Heart left ventricle (tissue), 16 donors: ENCODE results near the gene C4orf51. TPM values are rescaled to one million over a fixed set of nuclear protein-coding genes. Genes with fewer than 3 reads are reported as not detected.
A peak's percentile ranks its signal among the peaks of the same experiment; 100 is the strongest.

Source experiments
- ATAC-seq, 4 donors: fragments of 200-7000 bp; cut with Tn5 transposase; one replicate each; pipeline ENCODE4 v1.9.1; 2020 to 2022; ENCODE audit warnings: moderate library complexity in 4 of 4, mild to moderate bottlenecking in 3 of 4, moderate number of reproducible peaks in 1 of 4
- DNase-seq, 5 donors: peaks; one replicate each; pipeline ENCODE4 v3.0.0-alpha.2; 2020
- H3K27ac ChIP-seq, 12 donors: fragments of 200-600 bp; sonication (generic) in 4 of 12; one replicate each; pipeline versions ENCODE4 v1.5.0 to v1.8.0; 2016 to 2022; ENCODE audit warnings: mild to moderate bottlenecking in 2 of 12
- H3K27me3 ChIP-seq, 9 donors: fragments of 200-600 bp; sonication (generic) in 2 of 9; one replicate each; pipeline versions ENCODE4 v1.5.1 to v1.8.0; 2016 to 2022; ENCODE audit warnings: mild to moderate bottlenecking in 3 of 9
- H3K36me3 ChIP-seq, 9 donors: fragments of 200-600 bp; sonication (generic) in 2 of 9; one replicate each; pipeline versions ENCODE4 v1.5.0 to v1.8.0; 2018 to 2022; ENCODE audit warnings: mild to moderate bottlenecking in 2 of 9
- H3K4me1 ChIP-seq, 12 donors: fragments of 200-600 bp; sonication (generic) in 4 of 12; one replicate each; pipeline versions ENCODE4 v1.5.0 to v1.8.0; 2016 to 2022; ENCODE audit warnings: mild to moderate bottlenecking in 3 of 12
- H3K4me3 ChIP-seq, 12 donors: fragments of 200-600 bp; sonication (generic) in 4 of 12; one replicate each; pipeline versions ENCODE4 v1.5.0 to v1.8.0; 2017 to 2022; ENCODE audit warnings: mild to moderate bottlenecking in 9 of 12, moderate library complexity in 4 of 12
- H3K9me3 ChIP-seq, 12 donors: fragments of 200-600 bp; sonication (generic) in 4 of 12; one replicate each; pipeline versions ENCODE4 v1.5.0 to v1.8.0; 2016 to 2022; ENCODE audit warnings: mild to moderate bottlenecking in 1 of 12
- POLR2A ChIP-seq, 2 donors: fragments of 450-650 bp; IDR thresholded peaks; one replicate each; pipeline ENCODE4 v1.6.1; 2017; ENCODE audit warnings: antibody characterized with exemption in 2 of 2, mild to moderate bottlenecking in 2 of 2, moderate library complexity in 2 of 2
- whole genome bisulfite sequencing, 4 donors: extraction: QIAGEN DNeasy Blood & Tissue Kit in 2 of 4; methylation state at CpG; one replicate each; pipeline versions ENCODE4 v1.1.5 to v1.1.7; 2013 to 2018; 5-methylcytosine and 5-hydroxymethylcytosine counted together
- intact Hi-C, 10 donors: fragments of 100-400 bp; cut with DNase I; formaldehyde crosslinking; loops; one replicate each; pipeline versions ENCODE4 v1.11.1 to v1.14.2; 2022
- polyA plus RNA-seq, 2 donors: library from polyadenylated mRNA; stranded (reverse); fragments of 200-250 nt; gene quantifications; one replicate each; pipeline ENCODE4 v1.2.3, GENCODE V29; 2013
- total RNA-seq, 9 donors: library from RNA; depleted of rRNA in 2 of 9; stranded (reverse); fragments of >200 nt in 2 of 9; fragmentation: NEBNext Ultra II Directional in 3 of 9; extraction: Animal tissue kit (Norgen Biotek cat#: 25700) in 3 of 9; gene quantifications; one replicate each; pipeline versions ENCODE4 v1.1.0 to v1.2.4, GENCODE V29; 2016 to 2023
- TF ChIP-seq, protein P1 (sequence below), 12 donors: fragments of 200-600 bp; sonication (generic) in 4 of 12; IDR thresholded peaks; one replicate each; pipeline versions ENCODE4 v1.5.0 to v1.8.0; 2018 to 2022; ENCODE audit warnings: antibody characterized with exemption in 12 of 12, mild to moderate bottlenecking in 5 of 12
- donor health status: ischemic (EF 13 %, LVEDD 7.1; RV severe dilation, severe dysfunction).
- donor health status: healthy with polysubstance abuse.
- donor health status: DM: no; HTN: yes; CAD: no.
- donor health status: DM: no; HTN: no; CAD: no.
- donor health status: ischemic (EF 25% LVEDD 6.9; RV normal size, moderate dysfunction).
- donor health status: ischemic (EF 25% LVEDD 5.7; RV mildly dilated, moderate dysfunction).
- donor health status: healthy.
- donor health status: DM: yes; HTN: yes; CAD: no.
- donor health status: ischemic (EF 35%, LVEDD 5.7; RV mildly dilated, moderate dysfunction).
- donor health status: nonischemic (EF 11% LVEDD 7.7; RV severe dilation, severe dysfunction).
- donor health status: DM: yes; HTN: yes; CAD: no.
- donor health status: PGD.
- donor health status: ischemic (EF 29% LVEDD 5.4; RV normal size, mild dysfunction).
- donor health status: nonischemic (EF 23%, LVEDD 6.1; RV moderate dilation, normal function).

Gene C4orf51
- total and polyA plus RNA-seq, 11 donors = not detected

GRCh38 chr4:145735347-145735675, 55.4 kb downstream of the C4orf51 start:
- 68 to 76% (median 68%) methylated on average over 2 of the region's 2 CpGs for WGBS, 4 donors
- TF ChIP-seq, protein P1, sequence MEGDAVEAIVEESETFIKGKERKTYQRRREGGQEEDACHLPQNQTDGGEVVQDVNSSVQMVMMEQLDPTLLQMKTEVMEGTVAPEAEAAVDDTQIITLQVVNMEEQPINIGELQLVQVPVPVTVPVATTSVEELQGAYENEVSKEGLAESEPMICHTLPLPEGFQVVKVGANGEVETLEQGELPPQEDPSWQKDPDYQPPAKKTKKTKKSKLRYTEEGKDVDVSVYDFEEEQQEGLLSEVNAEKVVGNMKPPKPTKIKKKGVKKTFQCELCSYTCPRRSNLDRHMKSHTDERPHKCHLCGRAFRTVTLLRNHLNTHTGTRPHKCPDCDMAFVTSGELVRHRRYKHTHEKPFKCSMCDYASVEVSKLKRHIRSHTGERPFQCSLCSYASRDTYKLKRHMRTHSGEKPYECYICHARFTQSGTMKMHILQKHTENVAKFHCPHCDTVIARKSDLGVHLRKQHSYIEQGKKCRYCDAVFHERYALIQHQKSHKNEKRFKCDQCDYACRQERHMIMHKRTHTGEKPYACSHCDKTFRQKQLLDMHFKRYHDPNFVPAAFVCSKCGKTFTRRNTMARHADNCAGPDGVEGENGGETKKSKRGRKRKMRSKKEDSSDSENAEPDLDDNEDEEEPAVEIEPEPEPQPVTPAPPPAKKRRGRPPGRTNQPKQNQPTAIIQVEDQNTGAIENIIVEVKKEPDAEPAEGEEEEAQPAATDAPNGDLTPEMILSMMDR (IDR thresholded peaks at IDR 0.05) = no peak
- Histone ChIP-seq H3K9me3 (no peaks in the 10 kb centered on the region), H3K27ac (peak overlapping the region in 10 of 12 donors; percentile 73 to 99 (median 96)), H3K36me3 (no peaks in the 10 kb centered on the region), H3K4me3 (no peak overlapping the region), H3K4me1 (peaks cover 13 to 57% (median 46%) of the 10 kb centered on the region in 12 donors), H3K27me3 (no peaks in the 10 kb centered on the region)
- no peak for ATAC-seq
- DNase-seq = no peak
- intact Hi-C loops = loop anchor here in 8 of 10 donors (2.0 to 10.0 kb wide), 12 partner anchors 37 to 551 kb away; partner anchors contain the start of genes ZNF827 (in 3 of the 8), MMAA (in 1 of the 8), OTUD4 (in 1 of the 8) and SMAD1 (in 1 of the 8)

DNA sequence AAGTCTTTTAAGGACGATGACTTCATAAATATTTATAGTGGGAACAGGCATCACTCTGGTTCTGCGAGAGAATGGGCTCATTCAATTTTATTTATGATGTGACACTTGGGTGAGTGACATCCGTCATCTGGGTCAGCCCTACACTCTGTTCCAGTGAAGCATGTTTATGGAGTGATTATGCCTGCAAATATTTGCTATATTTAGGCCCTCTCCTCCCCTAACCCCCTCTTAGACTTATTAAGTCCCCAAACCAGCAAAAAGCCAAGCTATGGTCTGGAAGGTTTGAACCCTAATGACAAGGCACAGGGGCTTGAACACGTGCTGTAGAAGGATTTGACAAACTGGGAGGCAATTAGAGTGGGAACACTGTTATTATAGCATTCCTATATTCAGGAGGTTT, 55.9 kb downstream of the C4orf51 start:
- H3K4me3 ChIP-seq = no peak overlapping the region
- H3K27me3 ChIP-seq = no peaks in the 10 kb centered on the region
- no peaks in the 10 kb centered on the region for H3K9me3 ChIP-seq
- intact Hi-C loops = loop anchor here in 8 of 10 donors (2.0 to 10.0 kb wide), 12 partner anchors 36 to 551 kb away; partner anchors contain the start of genes ZNF827 (in 3 of the 8), MMAA (in 1 of the 8), OTUD4 (in 1 of the 8) and SMAD1 (in 1 of the 8)
- peaks cover 13 to 53% (median 46%) of the 10 kb centered on the region in 12 donors for H3K4me1 ChIP-seq
- no peaks in the 10 kb centered on the region for H3K36me3 ChIP-seq
- H3K27ac ChIP-seq = peak overlapping the region; percentile 45 to 99 (median 95)
- TF ChIP-seq POLR2A (IDR thresholded peaks at IDR 0.05) = no peak
- TF ChIP-seq, protein P1 (IDR thresholded peaks at IDR 0.05) = no peak
- 61 to 75% (median 71%) methylated on average over 4 of the region's 4 CpGs for WGBS, 4 donors
- ATAC-seq (no peak), DNase-seq (no peak)

GRCh38 chr4:145736241-145736831, 56.4 kb downstream of the C4orf51 start:
- Histone ChIP-seq H3K36me3 (no peaks in the 10 kb centered on the region), H3K4me3 (no peak overlapping the region), H3K27me3 (no peaks in the 10 kb centered on the region), H3K27ac (peak overlapping the region; percentile 45 to 99 (median 95)), H3K9me3 (no peaks in the 10 kb centered on the region), H3K4me1 (peaks cover 13 to 49% (median 43%) of the 10 kb centered on the region in 12 donors)
- TF ChIP-seq, protein P1 (IDR thresholded peaks at IDR 0.05) = no peak
- no peak for TF ChIP-seq POLR2A (IDR thresholded peaks at IDR 0.05)
- DNase-seq (peak in 4 of 5 donors; percentile 56 to 72 (median 63)), ATAC-seq (peak; percentile 25 to 42 (median 34))
- intact Hi-C loops = loop anchor here in 8 of 10 donors (5.0 to 10.0 kb wide), 10 partner anchors 36 to 552 kb away; partner anchors contain the start of genes ZNF827 (in 3 of the 8), OTUD4 (in 1 of the 8) and SMAD1 (in 1 of the 8)
- WGBS, 4 donors = 30 to 41% (median 34%) methylated on average over 9 of the region's 9 CpGs

GRCh38 chr4:145739845-145740244, 59.9 kb downstream of the C4orf51 start:
- TF ChIP-seq, protein P1 (IDR thresholded peaks at IDR 0.05) = no peak
- TF ChIP-seq POLR2A (IDR thresholded peaks at IDR 0.05) = no peak
- peaks cover 0 to 2% (median 0%) of the 10 kb centered on the region in 9 donors for H3K27me3 ChIP-seq
- DNase-seq = no peak
- no peak for ATAC-seq
- no peak overlapping the region for H3K27ac ChIP-seq
- no peaks in the 10 kb centered on the region for H3K9me3 ChIP-seq
- no peaks in the 10 kb centered on the region for H3K36me3 ChIP-seq
- intact Hi-C loops = loop anchor here in 8 of 10 donors (5.0 to 10.0 kb wide), 10 partner anchors 32 to 555 kb away; partner anchors contain the start of genes ZNF827 (in 3 of the 8), OTUD4 (in 1 of the 8) and SMAD1 (in 1 of the 8)
- peaks cover 13 to 24% (median 22%) of the 10 kb centered on the region in 12 donors for H3K4me1 ChIP-seq
- H3K4me3 ChIP-seq = no peak overlapping the region
- 56 to 70% (median 61%) methylated on average over 5 of the region's 5 CpGs for WGBS, 4 donors
